HEK293T (cell line): Measurements from ENCODE around the gene CDS1.

Source experiments
- BHLHE40 ChIP-seq: fragments of 450-650 bp; IDR thresholded peaks from 2 replicates; pipeline ENCODE4 v1.6.1; 2016; ENCODE audit warnings: mild to moderate bottlenecking, moderate library complexity, borderline replicate concordance
- CTBP1 ChIP-seq: fragments of 450-650 bp; IDR thresholded peaks from 2 replicates; pipeline ENCODE4 v1.6.1; 2016; ENCODE audit warnings: borderline replicate concordance
- FOXA1 ChIP-seq: fragments of 450-650 bp; IDR thresholded peaks from 2 replicates; pipeline ENCODE4 v1.6.1; 2016; ENCODE audit warnings: mild to moderate bottlenecking
- FOXK2 ChIP-seq: fragments of 450-650 bp; IDR thresholded peaks from 2 replicates; pipeline ENCODE4 v1.6.1; 2016; ENCODE audit warnings: mild to moderate bottlenecking
- FOXM1 ChIP-seq: fragments of 450-650 bp; IDR thresholded peaks from 2 replicates; pipeline ENCODE4 v1.6.1; 2017; ENCODE audit warnings: mild to moderate bottlenecking, borderline replicate concordance
- HDGF ChIP-seq: fragments of 450-650 bp; IDR thresholded peaks from 2 replicates; pipeline ENCODE4 v1.6.1; 2017; ENCODE audit warnings: antibody characterized with exemption, borderline replicate concordance
- LEF1 ChIP-seq: fragments of 450-650 bp; IDR thresholded peaks from 2 replicates; pipeline ENCODE4 v1.6.1; 2017; ENCODE audit warnings: mild to moderate bottlenecking, borderline replicate concordance
- NFRKB ChIP-seq: fragments of 450-650 bp; IDR thresholded peaks from 2 replicates; pipeline ENCODE4 v1.6.1; 2016; ENCODE audit warnings: mild to moderate bottlenecking, moderate library complexity
- SP1 ChIP-seq: fragments of 450-650 bp; IDR thresholded peaks from 2 replicates; pipeline ENCODE4 v1.6.1; 2017
- SUZ12 ChIP-seq: fragments of 450-650 bp; IDR thresholded peaks from 2 replicates; pipeline ENCODE4 v1.6.1; 2016; ENCODE audit warnings: mild to moderate bottlenecking
- ZNF384 ChIP-seq: fragments of 450-650 bp; IDR thresholded peaks from 2 replicates; pipeline ENCODE4 v1.6.1; 2016

- TF ChIP-seq SP1 (no peak), SUZ12 (no peak), BHLHE40 (no peak), FOXK2 (no peak), FOXM1 (no peak), ZNF384 (no peak), NFRKB (no peak), CTBP1 (no peak), HDGF (no peak), FOXA1 (no peak), LEF1 (no peak)
These were observed 102.2 kb downstream of the CDS1 start for GRCh38 chr4:84685105-84685504.
